Measurements from ENCODE around the gene SPATA13. TPM values are rescaled to one million over a fixed set of nuclear protein-coding genes. Genes with fewer than 3 reads are reported as not detected.

The SPATA13 gene
- total and polyA plus RNA-seq, 4 donors: 10.5 to 36.7 (median 20.1) TPM

DNA sequence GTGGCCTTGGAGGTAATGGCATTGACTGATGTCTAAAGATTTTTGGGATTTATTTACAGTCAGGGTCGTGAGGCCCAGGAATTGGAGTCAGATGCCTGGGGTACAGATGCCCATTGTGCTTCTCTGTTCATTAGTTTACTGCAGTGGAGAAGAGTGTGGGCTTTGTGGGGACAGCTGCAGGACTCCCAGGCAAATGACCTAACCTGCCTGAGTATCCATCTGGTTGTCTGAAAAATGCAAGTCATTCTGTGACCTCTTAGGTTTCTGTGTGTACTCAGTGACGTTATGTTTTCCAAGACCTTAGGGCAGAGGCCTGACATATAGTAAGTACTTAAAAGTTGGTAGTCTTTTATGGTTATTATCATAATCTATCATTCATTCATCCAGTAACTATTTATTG is 60.5 kb downstream of the SPATA13 start:
- Histone ChIP-seq H3K9ac (ENCODE audit: insufficient read depth in 1 of 2, low read length in 2 of 2) (no peak overlapping the region), H3K4me1 (ENCODE audit: control insufficient read depth in 5 of 5, insufficient read depth in 5 of 5, low read length in 5 of 5) (peaks cover 0 to 27% (median 12%) of the 10 kb centered on the region in 5 donors), H3K9me3 (ENCODE audit: control insufficient read depth in 4 of 4, insufficient read depth in 3 of 4, low read length in 3 of 4) (no peaks in the 10 kb centered on the region), H3K27ac (ENCODE audit: low read depth in 1 of 2, low read length in 1 of 2) (no peak overlapping the region), H3K4me3 (no peak overlapping the region), H3K36me3 (ENCODE audit: control insufficient read depth in 4 of 4, insufficient read depth in 4 of 4, low read length in 4 of 4) (peaks cover 0 to 13% (median 0%) of the 10 kb centered on the region in 4 donors), H3K27me3 (ENCODE audit: control insufficient read depth in 3 of 3, insufficient read depth in 3 of 3, low read length in 2 of 3) (no peaks in the 10 kb centered on the region)
- 58 to 66% methylated on average over 2 of the region's 2 CpGs for WGBS, 2 donors
- ATAC-seq (ENCODE audit: insufficient read depth, low FRiP score) (no peak), DNase-seq (no peak)
- TF ChIP-seq, protein P1, sequence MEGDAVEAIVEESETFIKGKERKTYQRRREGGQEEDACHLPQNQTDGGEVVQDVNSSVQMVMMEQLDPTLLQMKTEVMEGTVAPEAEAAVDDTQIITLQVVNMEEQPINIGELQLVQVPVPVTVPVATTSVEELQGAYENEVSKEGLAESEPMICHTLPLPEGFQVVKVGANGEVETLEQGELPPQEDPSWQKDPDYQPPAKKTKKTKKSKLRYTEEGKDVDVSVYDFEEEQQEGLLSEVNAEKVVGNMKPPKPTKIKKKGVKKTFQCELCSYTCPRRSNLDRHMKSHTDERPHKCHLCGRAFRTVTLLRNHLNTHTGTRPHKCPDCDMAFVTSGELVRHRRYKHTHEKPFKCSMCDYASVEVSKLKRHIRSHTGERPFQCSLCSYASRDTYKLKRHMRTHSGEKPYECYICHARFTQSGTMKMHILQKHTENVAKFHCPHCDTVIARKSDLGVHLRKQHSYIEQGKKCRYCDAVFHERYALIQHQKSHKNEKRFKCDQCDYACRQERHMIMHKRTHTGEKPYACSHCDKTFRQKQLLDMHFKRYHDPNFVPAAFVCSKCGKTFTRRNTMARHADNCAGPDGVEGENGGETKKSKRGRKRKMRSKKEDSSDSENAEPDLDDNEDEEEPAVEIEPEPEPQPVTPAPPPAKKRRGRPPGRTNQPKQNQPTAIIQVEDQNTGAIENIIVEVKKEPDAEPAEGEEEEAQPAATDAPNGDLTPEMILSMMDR (IDR thresholded peaks at IDR 0.05; ENCODE audit: control extremely low read depth, extremely low read depth): no peak

DNA sequence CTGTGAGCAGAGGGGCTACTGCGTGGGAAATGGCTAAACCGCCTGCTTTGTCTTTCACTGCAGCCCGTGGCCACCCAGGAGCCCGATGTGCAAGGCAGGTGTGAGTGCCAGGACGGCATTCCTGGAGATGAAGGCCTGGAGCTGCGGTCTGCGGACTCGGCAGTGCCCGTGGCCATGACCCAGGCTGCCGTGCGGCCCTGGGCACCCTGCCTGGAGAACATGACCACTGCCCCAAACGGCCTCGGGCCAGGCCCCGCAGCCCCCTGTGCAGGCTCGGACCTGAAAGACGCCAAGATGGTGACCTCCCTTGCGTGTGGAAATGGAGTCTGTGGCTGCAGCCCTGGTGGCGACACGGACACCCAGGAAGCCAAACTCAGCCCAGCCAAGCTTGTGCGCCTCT is 62.2 kb downstream of the SPATA13 start:
- 95 to 98% methylated on average over 20 of the region's 20 CpGs for WGBS, 2 donors
- Histone ChIP-seq H3K36me3 (ENCODE audit: control insufficient read depth in 4 of 4, insufficient read depth in 4 of 4, low read length in 4 of 4) (peaks cover 0 to 13% (median 0%) of the 10 kb centered on the region in 4 donors), H3K27me3 (ENCODE audit: control insufficient read depth in 3 of 3, insufficient read depth in 3 of 3, low read length in 2 of 3) (no peaks in the 10 kb centered on the region), H3K4me1 (ENCODE audit: control insufficient read depth in 5 of 5, insufficient read depth in 5 of 5, low read length in 5 of 5) (peaks cover 0 to 25% (median 8%) of the 10 kb centered on the region in 5 donors), H3K4me3 (no peak overlapping the region), H3K9ac (ENCODE audit: insufficient read depth in 1 of 2, low read length in 2 of 2) (no peak overlapping the region), H3K9me3 (ENCODE audit: control insufficient read depth in 4 of 4, insufficient read depth in 3 of 4, low read length in 3 of 4) (no peaks in the 10 kb centered on the region), H3K27ac (ENCODE audit: low read depth in 1 of 2, low read length in 1 of 2) (no peak overlapping the region)
- TF ChIP-seq, protein P1 (IDR thresholded peaks at IDR 0.05; ENCODE audit: control extremely low read depth, extremely low read depth): no peak
- DNase-seq (no peak), ATAC-seq (ENCODE audit: insufficient read depth, low FRiP score) (no peak)

DNA sequence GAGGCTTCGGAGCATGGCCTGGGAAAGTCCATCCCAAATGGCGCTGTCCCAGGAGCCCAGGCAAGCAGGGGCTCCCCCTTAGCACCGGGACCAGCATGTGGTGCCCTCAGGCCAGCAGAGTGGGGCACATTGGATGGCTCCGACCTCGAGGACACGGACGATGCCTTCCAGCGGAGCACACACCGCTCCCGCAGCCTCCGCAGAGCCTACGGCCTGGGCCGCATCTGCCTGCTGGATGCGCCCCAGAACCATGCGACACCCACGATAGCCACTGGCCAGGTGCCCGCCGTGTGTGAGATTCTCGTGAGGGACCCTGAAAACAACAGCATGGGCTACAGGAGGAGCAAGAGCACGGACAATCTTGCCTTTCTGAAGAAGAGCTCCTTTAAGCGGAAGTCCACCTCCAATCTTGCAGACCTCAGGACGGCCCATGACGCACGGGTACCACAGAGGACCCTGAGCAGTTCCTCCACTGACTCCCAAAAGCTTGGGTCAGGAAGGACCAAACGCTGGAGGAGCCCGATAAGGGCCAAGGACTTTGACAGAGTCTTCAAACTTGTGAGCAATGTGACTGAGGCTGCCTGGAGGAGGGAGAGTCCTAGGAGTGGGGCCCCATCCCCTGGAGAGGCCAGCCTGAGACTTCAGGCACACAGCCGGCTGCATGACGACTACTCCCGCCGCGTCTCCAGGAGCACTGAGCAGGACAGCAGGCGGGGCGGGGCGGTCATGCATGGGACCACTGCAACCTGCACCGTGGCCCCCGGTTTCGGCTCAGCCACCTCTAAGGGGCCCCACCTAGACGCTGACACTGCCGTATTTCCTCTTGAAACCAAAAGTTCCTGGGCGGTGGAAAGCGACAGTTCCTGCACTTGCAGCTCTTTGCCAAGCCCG is 63.1 kb downstream of the SPATA13 start:
- Histone ChIP-seq H3K9ac (ENCODE audit: insufficient read depth in 1 of 2, low read length in 2 of 2) (no peak overlapping the region), H3K27ac (ENCODE audit: low read depth in 1 of 2, low read length in 1 of 2) (peak overlapping the region in 1 of 2 donors; percentile 45), H3K36me3 (ENCODE audit: control insufficient read depth in 4 of 4, insufficient read depth in 4 of 4, low read length in 4 of 4) (peaks cover 0 to 13% (median 0%) of the 10 kb centered on the region in 4 donors), H3K27me3 (ENCODE audit: control insufficient read depth in 3 of 3, insufficient read depth in 3 of 3, low read length in 2 of 3) (no peaks in the 10 kb centered on the region), H3K4me3 (no peak overlapping the region), H3K9me3 (ENCODE audit: control insufficient read depth in 4 of 4, insufficient read depth in 3 of 4, low read length in 3 of 4) (no peaks in the 10 kb centered on the region), H3K4me1 (ENCODE audit: control insufficient read depth in 5 of 5, insufficient read depth in 5 of 5, low read length in 5 of 5) (peaks cover 0 to 17% (median 3%) of the 10 kb centered on the region in 5 donors)
- TF ChIP-seq, protein P1 (IDR thresholded peaks at IDR 0.05; ENCODE audit: control extremely low read depth, extremely low read depth): no peak
- ATAC-seq (ENCODE audit: insufficient read depth, low FRiP score): no peak
- 78 to 83% methylated on average over 42 of the region's 42 CpGs for WGBS, 2 donors
- no peak for DNase-seq
